ENCODE measurements around the gene HBZ.

DNA sequence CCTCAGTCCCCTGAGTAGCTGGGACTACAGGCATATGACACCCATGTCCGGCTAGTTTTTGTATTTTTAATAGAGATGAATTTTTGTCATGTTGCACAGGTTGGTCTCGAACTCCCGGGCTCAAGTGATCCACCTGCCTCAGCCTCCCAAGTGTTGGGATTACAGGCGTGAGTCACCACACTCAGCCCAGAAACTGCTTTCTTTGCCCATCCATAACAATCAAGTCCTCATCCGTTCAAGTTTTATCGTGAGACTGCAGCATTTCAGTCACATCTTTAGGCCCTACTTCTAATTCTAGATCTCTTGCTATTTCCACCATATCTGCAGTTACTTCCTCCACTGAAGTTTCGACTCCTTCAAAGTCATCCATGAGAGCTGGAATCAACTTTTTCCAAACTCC, 20.3 kb upstream of the HBZ start:
- TF ChIP-seq, protein P1, sequence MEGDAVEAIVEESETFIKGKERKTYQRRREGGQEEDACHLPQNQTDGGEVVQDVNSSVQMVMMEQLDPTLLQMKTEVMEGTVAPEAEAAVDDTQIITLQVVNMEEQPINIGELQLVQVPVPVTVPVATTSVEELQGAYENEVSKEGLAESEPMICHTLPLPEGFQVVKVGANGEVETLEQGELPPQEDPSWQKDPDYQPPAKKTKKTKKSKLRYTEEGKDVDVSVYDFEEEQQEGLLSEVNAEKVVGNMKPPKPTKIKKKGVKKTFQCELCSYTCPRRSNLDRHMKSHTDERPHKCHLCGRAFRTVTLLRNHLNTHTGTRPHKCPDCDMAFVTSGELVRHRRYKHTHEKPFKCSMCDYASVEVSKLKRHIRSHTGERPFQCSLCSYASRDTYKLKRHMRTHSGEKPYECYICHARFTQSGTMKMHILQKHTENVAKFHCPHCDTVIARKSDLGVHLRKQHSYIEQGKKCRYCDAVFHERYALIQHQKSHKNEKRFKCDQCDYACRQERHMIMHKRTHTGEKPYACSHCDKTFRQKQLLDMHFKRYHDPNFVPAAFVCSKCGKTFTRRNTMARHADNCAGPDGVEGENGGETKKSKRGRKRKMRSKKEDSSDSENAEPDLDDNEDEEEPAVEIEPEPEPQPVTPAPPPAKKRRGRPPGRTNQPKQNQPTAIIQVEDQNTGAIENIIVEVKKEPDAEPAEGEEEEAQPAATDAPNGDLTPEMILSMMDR (IDR thresholded peaks at IDR 0.05): no peak
- no peak for TF ChIP-seq POLR2A (IDR thresholded peaks at IDR 0.05)

Measured in uterus (tissue), 2 donors.